ENCODE results near the gene HSPA12A.

DNA sequence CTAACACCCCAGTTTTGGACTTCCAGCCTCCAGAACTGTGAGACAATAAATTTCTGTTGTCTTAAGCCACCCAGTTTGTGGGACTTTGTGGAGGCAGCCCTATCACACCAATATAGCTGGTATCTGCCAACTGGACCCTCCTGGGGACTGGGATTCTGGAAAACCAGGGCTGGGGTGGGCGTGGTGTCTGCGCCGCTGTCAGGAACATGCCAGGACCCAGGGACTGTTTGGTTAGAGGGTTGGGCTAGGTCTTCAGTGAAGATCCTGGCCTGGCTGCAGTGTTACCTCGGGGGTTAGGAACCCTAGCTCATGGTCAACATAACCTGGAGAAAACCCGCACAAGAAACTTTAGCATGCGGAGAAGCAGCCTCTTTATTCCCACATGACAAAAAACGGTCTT, 79.0 kb downstream of the HSPA12A start:
- TF ChIP-seq JARID2 (CRISPR knock-in tag; IDR thresholded peaks at IDR 0.05; ENCODE audit: insufficient replicate concordance) (no peak), POLR2A (IDR thresholded peaks at IDR 0.05; ENCODE audit: insufficient read depth in 1 of 2, low read depth in 2 of 2, low read length in 2 of 2) (no peak), ZFX (CRISPR knock-in tag; IDR thresholded peaks at IDR 0.05; ENCODE audit: low read depth) (no peak), POLR2AphosphoS5 (IDR thresholded peaks at IDR 0.05; ENCODE audit: low read depth, low read length) (no peak), ATF1 (CRISPR knock-in tag; IDR thresholded peaks at IDR 0.05) (no peak), MTA1 (CRISPR knock-in tag; IDR thresholded peaks at IDR 0.05; ENCODE audit: borderline replicate concordance) (no peak), JUND (CRISPR knock-in tag; IDR thresholded peaks at IDR 0.05) (no peak)
- TF ChIP-seq, protein P1, sequence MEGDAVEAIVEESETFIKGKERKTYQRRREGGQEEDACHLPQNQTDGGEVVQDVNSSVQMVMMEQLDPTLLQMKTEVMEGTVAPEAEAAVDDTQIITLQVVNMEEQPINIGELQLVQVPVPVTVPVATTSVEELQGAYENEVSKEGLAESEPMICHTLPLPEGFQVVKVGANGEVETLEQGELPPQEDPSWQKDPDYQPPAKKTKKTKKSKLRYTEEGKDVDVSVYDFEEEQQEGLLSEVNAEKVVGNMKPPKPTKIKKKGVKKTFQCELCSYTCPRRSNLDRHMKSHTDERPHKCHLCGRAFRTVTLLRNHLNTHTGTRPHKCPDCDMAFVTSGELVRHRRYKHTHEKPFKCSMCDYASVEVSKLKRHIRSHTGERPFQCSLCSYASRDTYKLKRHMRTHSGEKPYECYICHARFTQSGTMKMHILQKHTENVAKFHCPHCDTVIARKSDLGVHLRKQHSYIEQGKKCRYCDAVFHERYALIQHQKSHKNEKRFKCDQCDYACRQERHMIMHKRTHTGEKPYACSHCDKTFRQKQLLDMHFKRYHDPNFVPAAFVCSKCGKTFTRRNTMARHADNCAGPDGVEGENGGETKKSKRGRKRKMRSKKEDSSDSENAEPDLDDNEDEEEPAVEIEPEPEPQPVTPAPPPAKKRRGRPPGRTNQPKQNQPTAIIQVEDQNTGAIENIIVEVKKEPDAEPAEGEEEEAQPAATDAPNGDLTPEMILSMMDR (CRISPR knock-in tag; IDR thresholded peaks at IDR 0.05): no peak
- TF ChIP-seq, protein P2, sequence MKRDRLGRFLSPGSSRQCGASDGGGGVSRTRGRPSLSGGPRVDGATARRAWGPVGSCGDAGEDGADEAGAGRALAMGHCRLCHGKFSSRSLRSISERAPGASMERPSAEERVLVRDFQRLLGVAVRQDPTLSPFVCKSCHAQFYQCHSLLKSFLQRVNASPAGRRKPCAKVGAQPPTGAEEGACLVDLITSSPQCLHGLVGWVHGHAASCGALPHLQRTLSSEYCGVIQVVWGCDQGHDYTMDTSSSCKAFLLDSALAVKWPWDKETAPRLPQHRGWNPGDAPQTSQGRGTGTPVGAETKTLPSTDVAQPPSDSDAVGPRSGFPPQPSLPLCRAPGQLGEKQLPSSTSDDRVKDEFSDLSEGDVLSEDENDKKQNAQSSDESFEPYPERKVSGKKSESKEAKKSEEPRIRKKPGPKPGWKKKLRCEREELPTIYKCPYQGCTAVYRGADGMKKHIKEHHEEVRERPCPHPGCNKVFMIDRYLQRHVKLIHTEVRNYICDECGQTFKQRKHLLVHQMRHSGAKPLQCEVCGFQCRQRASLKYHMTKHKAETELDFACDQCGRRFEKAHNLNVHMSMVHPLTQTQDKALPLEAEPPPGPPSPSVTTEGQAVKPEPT (CRISPR knock-in tag; IDR thresholded peaks at IDR 0.05; ENCODE audit: low read depth): no peak
- TF ChIP-seq, protein P3, sequence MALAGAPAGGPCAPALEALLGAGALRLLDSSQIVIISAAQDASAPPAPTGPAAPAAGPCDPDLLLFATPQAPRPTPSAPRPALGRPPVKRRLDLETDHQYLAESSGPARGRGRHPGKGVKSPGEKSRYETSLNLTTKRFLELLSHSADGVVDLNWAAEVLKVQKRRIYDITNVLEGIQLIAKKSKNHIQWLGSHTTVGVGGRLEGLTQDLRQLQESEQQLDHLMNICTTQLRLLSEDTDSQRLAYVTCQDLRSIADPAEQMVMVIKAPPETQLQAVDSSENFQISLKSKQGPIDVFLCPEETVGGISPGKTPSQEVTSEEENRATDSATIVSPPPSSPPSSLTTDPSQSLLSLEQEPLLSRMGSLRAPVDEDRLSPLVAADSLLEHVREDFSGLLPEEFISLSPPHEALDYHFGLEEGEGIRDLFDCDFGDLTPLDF (CRISPR knock-in tag; IDR thresholded peaks at IDR 0.05): no peak
- TF ChIP-seq, protein P4, sequence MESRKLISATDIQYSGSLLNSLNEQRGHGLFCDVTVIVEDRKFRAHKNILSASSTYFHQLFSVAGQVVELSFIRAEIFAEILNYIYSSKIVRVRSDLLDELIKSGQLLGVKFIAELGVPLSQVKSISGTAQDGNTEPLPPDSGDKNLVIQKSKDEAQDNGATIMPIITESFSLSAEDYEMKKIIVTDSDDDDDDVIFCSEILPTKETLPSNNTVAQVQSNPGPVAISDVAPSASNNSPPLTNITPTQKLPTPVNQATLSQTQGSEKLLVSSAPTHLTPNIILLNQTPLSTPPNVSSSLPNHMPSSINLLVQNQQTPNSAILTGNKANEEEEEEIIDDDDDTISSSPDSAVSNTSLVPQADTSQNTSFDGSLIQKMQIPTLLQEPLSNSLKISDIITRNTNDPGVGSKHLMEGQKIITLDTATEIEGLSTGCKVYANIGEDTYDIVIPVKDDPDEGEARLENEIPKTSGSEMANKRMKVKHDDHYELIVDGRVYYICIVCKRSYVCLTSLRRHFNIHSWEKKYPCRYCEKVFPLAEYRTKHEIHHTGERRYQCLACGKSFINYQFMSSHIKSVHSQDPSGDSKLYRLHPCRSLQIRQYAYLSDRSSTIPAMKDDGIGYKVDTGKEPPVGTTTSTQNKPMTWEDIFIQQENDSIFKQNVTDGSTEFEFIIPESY (CRISPR knock-in tag; IDR thresholded peaks at IDR 0.05): no peak
- TF ChIP-seq, protein P5, sequence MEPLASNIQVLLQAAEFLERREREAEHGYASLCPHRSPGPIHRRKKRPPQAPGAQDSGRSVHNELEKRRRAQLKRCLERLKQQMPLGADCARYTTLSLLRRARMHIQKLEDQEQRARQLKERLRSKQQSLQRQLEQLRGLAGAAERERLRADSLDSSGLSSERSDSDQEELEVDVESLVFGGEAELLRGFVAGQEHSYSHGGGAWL (CRISPR knock-in tag; IDR thresholded peaks at IDR 0.05): no peak
